ENCODE data around the gene TAGAP.
"Not testable (repeated sequence)": the region's sequence is repeated elsewhere in the genome, so short reads cannot be mapped to it uniquely, and the experiment has no call there.

The TAGAP gene

GRCh38 chr6:159014406-159014805 lies 30.4 kb downstream of the TAGAP start:
- in situ Hi-C loops (cut with MboI; ENCODE audit: low sequenced_read_pairs), result no loop called here

GRCh38 chr6:159013229-159013628 lies 31.6 kb downstream of the TAGAP start:
- in situ Hi-C loops (cut with MboI; ENCODE audit: low sequenced_read_pairs), result no loop called here

GRCh38 chr6:159012201-159012600 lies 32.6 kb downstream of the TAGAP start:
- in situ Hi-C loops (cut with MboI; ENCODE audit: low sequenced_read_pairs), result no loop called here

- in situ Hi-C loops (cut with MboI; ENCODE audit: low sequenced_read_pairs), result not testable (repeated sequence)
Observed at GRCh38 chr6:159010037-159010612, 34.7 kb downstream of the TAGAP start.

- in situ Hi-C loops (cut with MboI; ENCODE audit: low sequenced_read_pairs), result loop anchor here (5.0 kb wide), 1 partner anchor 99 kb away; no protein-coding TSS in a partner anchor
Observed at GRCh38 chr6:159008656-159009288, 36.0 kb downstream of the TAGAP start.

- in situ Hi-C loops (cut with MboI; ENCODE audit: low sequenced_read_pairs), result loop anchor here (5.0 kb wide), 1 partner anchor 100 kb away; no protein-coding TSS in a partner anchor
Observed at GRCh38 chr6:159007510-159007909, 37.3 kb downstream of the TAGAP start.

GRCh38 chr6:159005436-159005835 lies 39.4 kb downstream of the TAGAP start:
- in situ Hi-C loops (cut with MboI; ENCODE audit: low sequenced_read_pairs), result loop anchor here (5.0 kb wide), 1 partner anchor 102 kb away; no protein-coding TSS in a partner anchor

GRCh38 chr6:159004592-159004991 lies 40.2 kb downstream of the TAGAP start:
- in situ Hi-C loops (cut with MboI; ENCODE audit: low sequenced_read_pairs), result no loop called here

GRCh38 chr6:159002432-159003155 lies 42.2 kb downstream of the TAGAP start:
- in situ Hi-C loops (cut with MboI; ENCODE audit: low sequenced_read_pairs), result no loop called here

- in situ Hi-C loops (cut with MboI; ENCODE audit: low sequenced_read_pairs), result no loop called here
Observed at GRCh38 chr6:158999666-159000403, 45.0 kb downstream of the TAGAP start, which contains the start of gene RSPH3. Gene RSPH3, minus strand, starts transcription at chr6:159000202. Its CDS starts 652 bp downstream, at chr6:158999550.

GRCh38 chr6:158999154-158999665 lies 45.6 kb downstream of the TAGAP start:
- in situ Hi-C loops (cut with MboI; ENCODE audit: low sequenced_read_pairs), result no loop called here

GRCh38 chr6:158996856-158997255 lies 47.9 kb downstream of the TAGAP start:
- in situ Hi-C loops (cut with MboI; ENCODE audit: low sequenced_read_pairs), result no loop called here

- in situ Hi-C loops (cut with MboI; ENCODE audit: low sequenced_read_pairs), result no loop called here
Observed at GRCh38 chr6:158993639-158994038, 51.2 kb downstream of the TAGAP start.

- in situ Hi-C loops (cut with MboI; ENCODE audit: low sequenced_read_pairs), result no loop called here
Observed at GRCh38 chr6:158991017-158991723, 53.6 kb downstream of the TAGAP start.

- in situ Hi-C loops (cut with MboI; ENCODE audit: low sequenced_read_pairs), result not testable (repeated sequence)
Observed at GRCh38 chr6:158989711-158990110, 55.1 kb downstream of the TAGAP start.

GRCh38 chr6:158988477-158988876 lies 56.3 kb downstream of the TAGAP start:
- in situ Hi-C loops (cut with MboI; ENCODE audit: low sequenced_read_pairs), result no loop called here

GRCh38 chr6:158987657-158988056 lies 57.1 kb downstream of the TAGAP start:
- in situ Hi-C loops (cut with MboI; ENCODE audit: low sequenced_read_pairs), result no loop called here

Measured in HL-60/S4 treated with phorbol 12-myristate 13-acetate at 8.2 ng/mL for 4 days and 3 days (cell line).